ENCODE results near the gene RSPO4.

DNA sequence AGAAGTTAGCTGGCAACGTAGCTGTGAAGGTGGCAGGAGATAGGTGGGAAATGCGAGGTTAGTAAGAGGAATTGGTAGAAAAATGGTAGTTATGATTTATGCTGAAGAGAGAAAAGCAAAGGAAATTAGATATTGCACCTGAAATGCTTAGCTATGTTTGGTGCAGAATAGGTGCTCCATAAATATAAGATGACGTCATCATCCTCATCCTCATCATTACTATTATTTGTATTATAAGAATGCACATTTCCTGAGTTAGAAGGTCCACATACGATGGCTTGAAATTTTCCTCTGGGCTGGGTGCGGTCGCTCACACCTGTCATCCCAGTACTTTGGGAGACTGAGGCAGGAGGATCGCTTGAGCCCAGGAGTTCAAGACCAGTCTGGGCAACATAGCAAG lies 46.5 kb downstream of the RSPO4 start:
- TF ChIP-seq, protein P1, sequence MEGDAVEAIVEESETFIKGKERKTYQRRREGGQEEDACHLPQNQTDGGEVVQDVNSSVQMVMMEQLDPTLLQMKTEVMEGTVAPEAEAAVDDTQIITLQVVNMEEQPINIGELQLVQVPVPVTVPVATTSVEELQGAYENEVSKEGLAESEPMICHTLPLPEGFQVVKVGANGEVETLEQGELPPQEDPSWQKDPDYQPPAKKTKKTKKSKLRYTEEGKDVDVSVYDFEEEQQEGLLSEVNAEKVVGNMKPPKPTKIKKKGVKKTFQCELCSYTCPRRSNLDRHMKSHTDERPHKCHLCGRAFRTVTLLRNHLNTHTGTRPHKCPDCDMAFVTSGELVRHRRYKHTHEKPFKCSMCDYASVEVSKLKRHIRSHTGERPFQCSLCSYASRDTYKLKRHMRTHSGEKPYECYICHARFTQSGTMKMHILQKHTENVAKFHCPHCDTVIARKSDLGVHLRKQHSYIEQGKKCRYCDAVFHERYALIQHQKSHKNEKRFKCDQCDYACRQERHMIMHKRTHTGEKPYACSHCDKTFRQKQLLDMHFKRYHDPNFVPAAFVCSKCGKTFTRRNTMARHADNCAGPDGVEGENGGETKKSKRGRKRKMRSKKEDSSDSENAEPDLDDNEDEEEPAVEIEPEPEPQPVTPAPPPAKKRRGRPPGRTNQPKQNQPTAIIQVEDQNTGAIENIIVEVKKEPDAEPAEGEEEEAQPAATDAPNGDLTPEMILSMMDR (conservative IDR thresholded peaks at IDR 0.05; ENCODE audit: low read length), result no peak
- no peak for TF ChIP-seq EZH2phosphoT487 (IDR thresholded peaks at IDR 0.05; ENCODE audit: borderline replicate concordance, low read depth, low read length)

Data from OCI-LY7 (cell line).